D721Med (cell line): ENCODE measurements around the gene TMEM115.

ENCODE experiments used
- DNase-seq: peaks from one replicate; pipeline ENCODE4 v3.0.0; 2011; ENCODE audit warnings: low spot score; ENCODE audit not compliant: insufficient read length
- FAIRE-seq: peaks from 2 replicates; lab custom pipeline; 2011; peaks lifted over from hg19 to GRCh38; lab: Jason Lieb, UNC
- CTCF ChIP-seq: IDR thresholded peaks from 2 replicates; pipeline ENCODE4 v1.5.1; 2012; ENCODE audit warnings: mild to moderate bottlenecking, control low read depth; ENCODE audit not compliant: insufficient read depth; ENCODE audit errors: missing control alignments

TMEM115 gene

GRCh38 chr3:50345586-50346234 lies 13.6 kb downstream of the TMEM115 start, which contains the start of gene ZMYND10:
ZMYND10 (minus strand) TSS chr3:50345732; CDS start chr3:50345579, 153 bp downstream.
- no peak for TF ChIP-seq CTCF
- DNase-seq, result peak; percentile 81
- FAIRE-seq, result no peak

- FAIRE-seq (no peak), DNase-seq (no peak)
- TF ChIP-seq CTCF, result no peak
Observed at GRCh38 chr3:50345008-50345407, 14.3 kb downstream of the TMEM115 start.

- FAIRE-seq, result no peak
- TF ChIP-seq CTCF, result no peak
- no peak for DNase-seq
Observed at GRCh38 chr3:50342813-50343633, 16.3 kb downstream of the TMEM115 start.

GRCh38 chr3:50341996-50342650 lies 17.2 kb downstream of the TMEM115 start:
- DNase-seq, result no peak
- no peak for TF ChIP-seq CTCF
- FAIRE-seq, result no peak

GRCh38 chr3:50341537-50341936 lies 17.8 kb downstream of the TMEM115 start:
- TF ChIP-seq CTCF, result no peak
- no peak for FAIRE-seq
- no peak for DNase-seq

GRCh38 chr3:50340448-50341329 lies 18.6 kb downstream of the TMEM115 start, which contains the start of gene RASSF1:
RASSF1 (minus strand) TSS chr3:50340836; CDS start chr3:50340805, 31 bp downstream.
- DNase-seq (no peak), FAIRE-seq (no peak)
- TF ChIP-seq CTCF, result no peak
